ENCODE data around the gene CDKAL1.

The CDKAL1 gene

GRCh38 chr6:20991910-20992309 lies 457.7 kb downstream of the CDKAL1 start:
- no peak overlapping the region for H2AFZ ChIP-seq (ENCODE audit: low read length)
- H3K79me2 ChIP-seq (ENCODE audit: insufficient read depth, low read length) = no peaks in the 10 kb centered on the region
- TF ChIP-seq CTCF (conservative IDR thresholded peaks at IDR 0.05; ENCODE audit: low read length) (no peak), EZH2phosphoT487 (IDR thresholded peaks at IDR 0.05; ENCODE audit: borderline replicate concordance) (no peak)
- H3K27me3 ChIP-seq (ENCODE audit: insufficient read depth, low read length, poor library complexity, severe bottlenecking) = no peaks in the 10 kb centered on the region
- H3K9me3 ChIP-seq (ENCODE audit: insufficient read depth, low read depth, low read length) = peaks cover 3% of the 10 kb centered on the region; the same call in 1 of the 2 replicates
- H3K9ac ChIP-seq (ENCODE audit: low read depth, low read length, poor library complexity, severe bottlenecking) = no peak overlapping the region
- no peaks in the 10 kb centered on the region for H3K9me2 ChIP-seq (replicated peaks; ENCODE audit: low read depth, low read length)
- H3K4me1 ChIP-seq (ENCODE audit: insufficient read depth, low read length, poor library complexity, severe bottlenecking) = peaks cover under 1% of the 10 kb centered on the region
- peaks cover 9% of the 10 kb centered on the region; the same call in 1 of the 2 replicates for H3K36me3 ChIP-seq (ENCODE audit: insufficient read depth, low read length)
- no peak overlapping the region for H3K4me3 ChIP-seq (ENCODE audit: low read length, poor library complexity, severe bottlenecking)
- no peaks in the 10 kb centered on the region for H4K20me1 ChIP-seq (ENCODE audit: insufficient read depth, low read length, poor library complexity, severe bottlenecking)
- no peaks in the 10 kb centered on the region for H3F3A ChIP-seq (ENCODE audit: low read depth)
- H3K4me2 ChIP-seq (ENCODE audit: low read depth, low read length, poor library complexity, severe bottlenecking) = no peak overlapping the region

GRCh38 chr6:20996099-20996498 lies 461.8 kb downstream of the CDKAL1 start:
- H2AFZ ChIP-seq (ENCODE audit: low read length) = no peak overlapping the region
- H3K9ac ChIP-seq (ENCODE audit: low read depth, low read length, poor library complexity, severe bottlenecking) = no peak overlapping the region
- peaks cover 19% of the 10 kb centered on the region for H3K4me1 ChIP-seq (ENCODE audit: insufficient read depth, low read length, poor library complexity, severe bottlenecking)
- H3F3A ChIP-seq (ENCODE audit: low read depth) = peaks cover 4% of the 10 kb centered on the region
- H3K27me3 ChIP-seq (ENCODE audit: insufficient read depth, low read length, poor library complexity, severe bottlenecking) = no peaks in the 10 kb centered on the region
- no peak for TF ChIP-seq EZH2phosphoT487 (IDR thresholded peaks at IDR 0.05; ENCODE audit: borderline replicate concordance)
- no peak for TF ChIP-seq CTCF (conservative IDR thresholded peaks at IDR 0.05; ENCODE audit: low read length)
- H3K9me3 ChIP-seq (ENCODE audit: insufficient read depth, low read depth, low read length) = peaks cover 3% of the 10 kb centered on the region; the same call in 1 of the 2 replicates
- H3K4me3 ChIP-seq (ENCODE audit: low read length, poor library complexity, severe bottlenecking) = no peak overlapping the region
- no peaks in the 10 kb centered on the region for H3K9me2 ChIP-seq (replicated peaks; ENCODE audit: low read depth, low read length)
- H3K4me2 ChIP-seq (ENCODE audit: low read depth, low read length, poor library complexity, severe bottlenecking) = no peak overlapping the region
- H3K36me3 ChIP-seq (ENCODE audit: insufficient read depth, low read length) = 0 out of 2 replicates have a peak, but pooled peaks cover 4% of the 10 kb centered on the region
- peaks cover 3% of the 10 kb centered on the region for H4K20me1 ChIP-seq (ENCODE audit: insufficient read depth, low read length, poor library complexity, severe bottlenecking)
- no peaks in the 10 kb centered on the region for H3K79me2 ChIP-seq (ENCODE audit: insufficient read depth, low read length)

- Histone ChIP-seq H2AFZ (ENCODE audit: low read length) (no peak overlapping the region), H3K79me2 (ENCODE audit: insufficient read depth, low read length) (no peaks in the 10 kb centered on the region), H3K27me3 (ENCODE audit: insufficient read depth, low read length, poor library complexity, severe bottlenecking) (no peaks in the 10 kb centered on the region), H3K4me1 (ENCODE audit: insufficient read depth, low read length, poor library complexity, severe bottlenecking) (peaks cover 24% of the 10 kb centered on the region), H3K9ac (ENCODE audit: low read depth, low read length, poor library complexity, severe bottlenecking) (no peak overlapping the region), H3K4me3 (ENCODE audit: low read length, poor library complexity, severe bottlenecking) (no peak overlapping the region), H3K4me2 (ENCODE audit: low read depth, low read length, poor library complexity, severe bottlenecking) (no peak overlapping the region), H3K9me2 (replicated peaks; ENCODE audit: low read depth, low read length) (no peaks in the 10 kb centered on the region), H3K9me3 (ENCODE audit: insufficient read depth, low read depth, low read length) (peaks cover 3% of the 10 kb centered on the region; the same call in 1 of the 2 replicates), H3F3A (ENCODE audit: low read depth) (peaks cover 4% of the 10 kb centered on the region), H4K20me1 (ENCODE audit: insufficient read depth, low read length, poor library complexity, severe bottlenecking) (peaks cover 3% of the 10 kb centered on the region), H3K36me3 (ENCODE audit: insufficient read depth, low read length) (peaks cover 9% of the 10 kb centered on the region; the same call in 1 of the 2 replicates)
- TF ChIP-seq CTCF (conservative IDR thresholded peaks at IDR 0.05; ENCODE audit: low read length) (no peak), EZH2phosphoT487 (IDR thresholded peaks at IDR 0.05; ENCODE audit: borderline replicate concordance) (no peak)
Observed at GRCh38 chr6:20997143-20997769, 463.0 kb downstream of the CDKAL1 start.
